CD4-positive, alpha-beta T cell (primary cell): ENCODE data around the gene SLC5A3. TPM values are rescaled to one million over a fixed set of nuclear protein-coding genes. Genes with fewer than 3 reads are reported as not detected.
A peak's percentile ranks its signal among the peaks of the same experiment; 100 is the strongest.

ENCODE experiments used
- ATAC-seq: fragments of 200-7000 bp; cut with Tn5 transposase; one replicate; pipeline ENCODE4 v1.10.0; 2022; ENCODE audit warnings: mild to moderate bottlenecking; ENCODE audit not compliant: poor library complexity
- CTCF ChIA-PET: fragments of 350-600 bp; sonication (Branson Sonifier 250); formaldehyde crosslinking; loops from one replicate; lab custom pipeline; 2021; ENCODE audit warnings: antibody characterized with exemption, inconsistent platforms; lab: Charles Lee
- POLR2A ChIA-PET: fragments of 350-600 bp; sonication (Branson Sonifier 250); formaldehyde crosslinking; loops from one replicate; lab custom pipeline; 2021; ENCODE audit warnings: antibody characterized with exemption, inconsistent platforms; lab: Charles Lee
- DNase-seq, 14 experiments: peaks; one replicate each; pipeline ENCODE4 v3.0.0-alpha.2; 2013 to 2020; ENCODE audit warnings: mixed read lengths in 2 of 14
- H3K27ac ChIP-seq, 2 donors: one replicate each; pipeline versions ENCODE4 v1.5.1 to v1.7.0; 2013; ENCODE audit warnings: low read length in 2 of 2, low read depth in 1 of 2, mild to moderate bottlenecking in 1 of 2
- H3K27me3 ChIP-seq, 2 experiments: 1 replicate in 1 of 2; 2 replicates in 1 of 2; pipeline versions ENCODE4 v1.6.1 to v1.7.0; 2013; ENCODE audit warnings: low read length in 2 of 2, control low read depth in 1 of 2, mild to moderate bottlenecking in 1 of 2, moderate library complexity in 1 of 2; ENCODE audit not compliant: insufficient read depth in 2 of 2, control insufficient read depth in 1 of 2
- H3K36me3 ChIP-seq: one replicate; pipeline ENCODE4 v1.6.1; 2013; ENCODE audit warnings: low read length, control low read depth; ENCODE audit not compliant: insufficient read depth
- H3K4me1 ChIP-seq: one replicate; pipeline ENCODE4 v1.6.1; 2013; ENCODE audit warnings: low read length, control low read depth; ENCODE audit not compliant: insufficient read depth
- H3K4me3 ChIP-seq: one replicate; pipeline ENCODE4 v1.5.1; 2013; ENCODE audit warnings: mild to moderate bottlenecking, low read length, moderate library complexity
- H3K9me3 ChIP-seq, 2 experiments: 1 replicate in 1 of 2; 2 replicates in 1 of 2; pipeline versions ENCODE4 v1.6.1 to v1.7.0; 2013; ENCODE audit warnings: low read length in 2 of 2, mild to moderate bottlenecking in 2 of 2, control low read depth in 1 of 2, moderate library complexity in 1 of 2; ENCODE audit not compliant: control insufficient read depth in 1 of 2, insufficient read depth in 1 of 2
- H3K27ac Mint-ChIP-seq: one replicate; pipeline ENCODE4 v1.8.0; 2020; ENCODE audit warnings: mixed read lengths
- H3K27me3 Mint-ChIP-seq: one replicate; pipeline ENCODE4 v1.8.0; 2021; ENCODE audit warnings: mixed read lengths
- H3K36me3 Mint-ChIP-seq: one replicate; pipeline ENCODE4 v1.8.0; 2021; ENCODE audit warnings: low read depth, mixed read lengths
- H3K4me1 Mint-ChIP-seq: one replicate; pipeline ENCODE4 v1.8.0; 2021; ENCODE audit warnings: low read depth, mixed read lengths
- H3K4me3 Mint-ChIP-seq: one replicate; pipeline ENCODE4 v1.8.0; 2020; ENCODE audit warnings: mild to moderate bottlenecking, mixed read lengths
- H3K9me3 Mint-ChIP-seq: one replicate; pipeline ENCODE4 v1.8.0; 2020; ENCODE audit warnings: mixed read lengths
- intact Hi-C, 2 experiments: fragments of 100-400 bp; cut with DNase I in 1 of 2; cut with micrococcal nuclease in 1 of 2; formaldehyde crosslinking; loops; one replicate each; pipeline versions ENCODE4 v1.15.1 to v1.9.0; 2023 to 2025; cut with DNase I, micrococcal nuclease
- total RNA-seq, 174 experiments: library from RNA in 2 of 174; stranded (reverse) in 2 of 174; gene quantifications; one replicate each; pipeline ENCODE4 v1.2.3 and lab custom pipeline; 2021 to 2026
- TF ChIP-seq, protein P1 (sequence below): fragments of 200-600 bp; IDR thresholded peaks from one replicate; pipeline ENCODE4 v1.8.0; 2022; ENCODE audit warnings: antibody characterized with exemption, mild to moderate bottlenecking

The SLC5A3 gene
- total RNA-seq, 2 experiments from 2014 or later, result 4.6 to 4.9 TPM

DNA sequence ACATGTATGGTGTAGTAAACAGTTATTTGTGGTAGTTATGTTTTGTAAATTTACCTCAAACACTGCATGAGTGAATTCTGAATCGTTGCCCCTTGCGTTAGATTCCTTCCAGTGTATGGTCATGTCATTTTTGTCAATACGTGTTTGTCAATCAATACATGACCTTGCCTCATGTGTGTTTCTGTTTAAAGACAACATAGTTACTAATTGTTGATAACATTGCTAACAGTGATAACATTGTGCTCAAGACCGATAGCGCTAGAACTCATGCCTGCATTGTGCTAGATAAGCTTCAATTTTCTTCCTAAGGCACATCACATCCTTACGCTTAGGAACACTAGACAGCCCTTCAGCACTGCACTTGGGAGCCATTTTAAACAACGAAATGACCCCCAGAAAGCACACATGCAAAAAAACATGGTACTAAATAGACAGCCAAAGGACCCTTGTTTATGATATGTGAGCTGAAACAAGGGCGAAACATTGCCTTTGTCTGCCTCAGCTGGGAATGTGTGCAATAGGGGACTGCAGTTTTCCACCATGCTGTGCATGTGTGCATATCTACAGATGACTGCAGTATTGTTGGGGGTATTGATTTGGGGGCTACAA, 37.3 kb downstream of the SLC5A3 start:
- Mint-ChIP-seq H3K9me3 (no peaks in the 10 kb centered on the region), H3K27me3 (no peaks in the 10 kb centered on the region), H3K36me3 (peaks cover 30% of the 10 kb centered on the region), H3K27ac (no peak overlapping the region), H3K4me1 (peaks cover 83% of the 10 kb centered on the region), H3K4me3 (no peak overlapping the region)
- Histone ChIP-seq H3K27ac (no peak overlapping the region), H3K4me1 (no peaks in the 10 kb centered on the region), H3K9me3 (no peaks in the 10 kb centered on the region), H3K27me3 (no peaks in the 10 kb centered on the region), H3K36me3 (peaks cover 3% of the 10 kb centered on the region), H3K4me3 (no peak overlapping the region)
- POLR2A ChIA-PET, result no interaction called here
- CTCF ChIA-PET, result interaction anchor here (1.5 kb wide), 1 partner anchor 187 kb away, joined by 5 read pairs; no protein-coding TSS in a partner anchor
- intact Hi-C loops, result no loop called here
- DNase-seq, result no peak
- no peak for ATAC-seq
- TF ChIP-seq, protein P1, sequence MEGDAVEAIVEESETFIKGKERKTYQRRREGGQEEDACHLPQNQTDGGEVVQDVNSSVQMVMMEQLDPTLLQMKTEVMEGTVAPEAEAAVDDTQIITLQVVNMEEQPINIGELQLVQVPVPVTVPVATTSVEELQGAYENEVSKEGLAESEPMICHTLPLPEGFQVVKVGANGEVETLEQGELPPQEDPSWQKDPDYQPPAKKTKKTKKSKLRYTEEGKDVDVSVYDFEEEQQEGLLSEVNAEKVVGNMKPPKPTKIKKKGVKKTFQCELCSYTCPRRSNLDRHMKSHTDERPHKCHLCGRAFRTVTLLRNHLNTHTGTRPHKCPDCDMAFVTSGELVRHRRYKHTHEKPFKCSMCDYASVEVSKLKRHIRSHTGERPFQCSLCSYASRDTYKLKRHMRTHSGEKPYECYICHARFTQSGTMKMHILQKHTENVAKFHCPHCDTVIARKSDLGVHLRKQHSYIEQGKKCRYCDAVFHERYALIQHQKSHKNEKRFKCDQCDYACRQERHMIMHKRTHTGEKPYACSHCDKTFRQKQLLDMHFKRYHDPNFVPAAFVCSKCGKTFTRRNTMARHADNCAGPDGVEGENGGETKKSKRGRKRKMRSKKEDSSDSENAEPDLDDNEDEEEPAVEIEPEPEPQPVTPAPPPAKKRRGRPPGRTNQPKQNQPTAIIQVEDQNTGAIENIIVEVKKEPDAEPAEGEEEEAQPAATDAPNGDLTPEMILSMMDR, result no peak

DNA sequence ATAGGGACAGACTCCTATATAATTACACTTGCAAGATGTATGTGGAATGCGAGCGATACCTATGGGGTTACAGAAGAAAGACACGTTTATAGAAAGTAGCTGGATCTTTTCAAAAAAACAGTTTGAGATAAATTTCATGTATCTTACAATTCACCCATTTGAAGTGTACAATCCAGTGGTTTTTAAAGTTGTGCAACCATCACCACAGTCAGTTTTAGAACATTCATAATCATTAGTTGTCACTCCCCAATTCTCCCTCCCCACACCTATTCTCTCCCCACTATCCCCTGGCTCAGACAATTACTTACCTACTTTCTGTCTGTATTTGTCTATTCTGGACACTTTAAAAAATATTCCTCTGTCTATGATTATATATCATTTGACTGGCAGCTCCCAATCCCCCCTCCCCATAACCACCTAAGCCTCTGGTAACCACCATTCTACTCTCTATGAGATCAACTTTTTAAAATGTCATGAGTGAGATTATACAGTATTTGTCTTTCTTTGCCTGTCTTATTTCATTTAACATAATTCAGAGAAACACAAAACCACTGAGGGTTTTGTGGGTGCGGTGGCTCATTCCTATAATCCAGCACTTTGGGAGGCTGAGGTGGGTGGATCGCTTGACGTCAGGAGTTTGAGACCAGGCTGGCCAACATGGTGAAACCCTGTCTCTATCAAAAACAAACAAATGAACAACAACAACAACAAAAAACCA, 39.1 kb downstream of the SLC5A3 start:
- intact Hi-C loops, result no loop called here
- H3K27me3 ChIP-seq, result no peaks in the 10 kb centered on the region
- TF ChIP-seq, protein P1, result no peak
- H3K9me3 Mint-ChIP-seq, result no peaks in the 10 kb centered on the region
- H3K27me3 Mint-ChIP-seq, result no peaks in the 10 kb centered on the region
- H3K27ac ChIP-seq, result no peak overlapping the region
- H3K36me3 ChIP-seq, result peaks cover 7% of the 10 kb centered on the region
- CTCF ChIA-PET, result interaction anchor here (1.1 kb wide), 1 partner anchor 17 kb away, joined by 4 read pairs; no protein-coding TSS in a partner anchor
- H3K4me3 ChIP-seq, result no peak overlapping the region
- POLR2A ChIA-PET, result no interaction called here
- H3K4me1 Mint-ChIP-seq, result peaks cover 74% of the 10 kb centered on the region
- DNase-seq (no peak), ATAC-seq (no peak)
- H3K36me3 Mint-ChIP-seq, result peaks cover 26% of the 10 kb centered on the region
- peak overlapping the region; percentile 5 for H3K27ac Mint-ChIP-seq
- H3K4me3 Mint-ChIP-seq, result no peak overlapping the region
- H3K4me1 ChIP-seq, result no peaks in the 10 kb centered on the region
- no peaks in the 10 kb centered on the region for H3K9me3 ChIP-seq

DNA sequence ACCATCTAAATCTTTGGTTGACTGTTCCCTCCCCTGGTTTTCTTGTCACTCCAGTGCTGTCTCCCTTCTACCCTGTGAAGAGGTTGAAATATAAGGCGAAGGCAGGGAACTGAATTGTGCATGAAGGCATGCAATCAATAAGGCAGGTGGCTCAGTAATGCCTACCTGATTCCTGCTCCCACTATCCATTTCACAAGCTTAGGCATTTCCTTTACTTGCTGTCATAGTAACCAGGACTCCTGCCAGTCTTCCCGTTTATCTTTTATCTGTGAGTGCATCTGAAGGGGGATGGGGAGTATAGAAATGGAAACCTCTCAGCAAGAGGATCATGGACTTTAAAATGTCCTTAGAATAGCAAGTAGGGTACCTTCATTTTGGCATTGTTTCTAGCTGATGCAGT, 40.5 kb downstream of the SLC5A3 start:
- H3K4me1 ChIP-seq, result no peaks in the 10 kb centered on the region
- CTCF ChIA-PET, result no interaction called here
- Mint-ChIP-seq H3K4me1 (peaks cover 64% of the 10 kb centered on the region), H3K36me3 (peaks cover 24% of the 10 kb centered on the region), H3K4me3 (no peak overlapping the region), H3K27ac (peak overlapping the region; percentile 19), H3K9me3 (no peaks in the 10 kb centered on the region), H3K27me3 (no peaks in the 10 kb centered on the region)
- intact Hi-C loops, result no loop called here
- POLR2A ChIA-PET, result no interaction called here
- no peaks in the 10 kb centered on the region for H3K9me3 ChIP-seq
- ATAC-seq (no peak), DNase-seq (no peak)
- H3K27me3 ChIP-seq, result no peaks in the 10 kb centered on the region
- TF ChIP-seq, protein P1, result no peak
- no peak overlapping the region for H3K27ac ChIP-seq
- H3K4me3 ChIP-seq, result no peak overlapping the region
- H3K36me3 ChIP-seq, result peaks cover 7% of the 10 kb centered on the region
